K562 (cell line): Measurements from ENCODE around the gene PGA3. TPM values are rescaled to one million over a fixed set of nuclear protein-coding genes. Genes with fewer than 3 reads are reported as not detected.

Experiments used
- ATAC-seq: fragments of 200-7000 bp; cut with Tn5 transposase; 3 replicates; pipeline ENCODE4 v1.9.1; 2020; ENCODE audit warnings: moderate library complexity
- BruUV-seq: library from RNA; stranded (reverse); fragments of 400-500 nt; replicated peaks from 2 replicates; lab custom pipeline; 2021; lab: Mats Ljungman, UMichigan
- CTCF ChIA-PET: fragments of 300-600 bp; formaldehyde crosslinking; extraction: SDS; loops from one replicate; lab custom pipeline; 2021; ENCODE audit warnings: low intra/inter-chr PET ratio; lab: Yijun Ruan, JAX
- POLR2A ChIA-PET: fragments of 300-600, 350-650 bp; sonication (Branson Sonifier 250); formaldehyde crosslinking; extraction: SDS; loops from one replicate; lab custom pipeline; 2021; ENCODE audit warnings: antibody characterized with exemption, inconsistent platforms; lab: Yijun Ruan, JAX
- DNase-seq, 4 experiments: peaks; one replicate each; pipeline versions ENCODE4 v3.0.0 to v3.0.0-alpha.2; 2011 to 2018; ENCODE audit warnings: low spot score in 3 of 4, mixed read lengths in 3 of 4; ENCODE audit errors: extremely low read depth in 1 of 4
- FAIRE-seq: peaks from 2 replicates; lab custom pipeline; 2011; peaks lifted over from hg19 to GRCh38; lab: Jason Lieb, UNC
- H2AFZ ChIP-seq: 2 replicates; pipeline ENCODE4 v1.6.0; 2011; ENCODE audit warnings: low read depth, low read length, control low read depth, inconsistent platforms
- H3K27ac ChIP-seq: fragments of 200-600 bp; 3 replicates; pipeline ENCODE4 v1.8.0; 2011; ENCODE audit warnings: low read depth, mild to moderate bottlenecking, control low read depth, inconsistent platforms, low read length, moderate library complexity, mixed read lengths; ENCODE audit errors: extremely low read depth
- H3K27me3 ChIP-seq, 2 experiments: fragments of 300-600 bp in 1 of 2; 2 replicates in 1 of 2; 3 replicates in 1 of 2; pipeline versions ENCODE4 v1.6.0 to v1.8.0; 2011; ENCODE audit warnings: inconsistent platforms in 2 of 2, low read length in 2 of 2, mild to moderate bottlenecking in 1 of 2, mixed read lengths in 1 of 2, moderate library complexity in 1 of 2; ENCODE audit not compliant: control insufficient read depth in 2 of 2, insufficient read depth in 2 of 2
- H3K36me3 ChIP-seq: fragments of 300-600 bp; 3 replicates; pipeline ENCODE4 v1.8.0; 2011; ENCODE audit warnings: mild to moderate bottlenecking, low read length, inconsistent platforms; ENCODE audit not compliant: control insufficient read depth, insufficient read depth
- H3K4me1 ChIP-seq, 2 experiments: fragments of 200-600 bp in 1 of 2; replicated peaks in 1 of 2; 2 replicates in 1 of 2; 3 replicates in 1 of 2; pipeline versions ENCODE4 v1.5.1 to v1.8.0; 2011; ENCODE audit warnings: inconsistent platforms in 2 of 2, low read length in 2 of 2, mild to moderate bottlenecking in 1 of 2, mixed read lengths in 1 of 2, moderate library complexity in 1 of 2; ENCODE audit not compliant: control insufficient read depth in 2 of 2, insufficient read depth in 2 of 2
- H3K4me2 ChIP-seq: 2 replicates; pipeline ENCODE4 v1.6.1; 2011; ENCODE audit warnings: low read length, control low read depth, inconsistent platforms, mixed read lengths; ENCODE audit not compliant: insufficient read depth
- H3K4me3 ChIP-seq: fragments of 200-600 bp; sonication (generic), shearing (Covaris generic); 2 replicates; pipeline ENCODE4 v1.5.1; 2016; ENCODE audit warnings: control low read depth, inconsistent platforms
- H3K79me2 ChIP-seq: fragments of 200-600 bp; 3 replicates; pipeline ENCODE4 v1.8.0; 2011; ENCODE audit warnings: low read length, inconsistent platforms; ENCODE audit not compliant: control insufficient read depth, insufficient read depth
- H3K9ac ChIP-seq, 2 experiments: 2 replicates each; pipeline versions ENCODE4 v1.6.0 to v1.6.1; 2011; ENCODE audit warnings: low read depth in 2 of 2, low read length in 2 of 2, control low read depth in 1 of 2, inconsistent platforms in 1 of 2, mild to moderate bottlenecking in 1 of 2, mixed read lengths in 1 of 2; ENCODE audit not compliant: insufficient read depth in 1 of 2
- H3K9me1 ChIP-seq: one replicate; pipeline ENCODE4 v1.6.0; 2011; ENCODE audit warnings: inconsistent platforms, mild to moderate bottlenecking, low read length, moderate library complexity; ENCODE audit not compliant: control insufficient read depth, insufficient read depth
- H3K9me3 ChIP-seq: replicated peaks from 2 replicates; pipeline ENCODE4 v1.5.1; 2011; ENCODE audit warnings: low read depth, low read length, inconsistent platforms; ENCODE audit not compliant: control insufficient read depth, insufficient read depth
- H4K20me1 ChIP-seq: replicated peaks from 2 replicates; pipeline ENCODE4 v1.6.1; 2011; ENCODE audit warnings: low read length, inconsistent platforms, mixed read lengths; ENCODE audit not compliant: control insufficient read depth, insufficient read depth
- NCOA4 ChIP-seq: fragments of 450-650 bp; IDR thresholded peaks from 2 replicates; pipeline ENCODE4 v1.6.1; 2018; ENCODE audit warnings: mild to moderate bottlenecking; ENCODE audit not compliant: partially characterized antibody
- NFIC ChIP-seq: fragments of 450-650 bp; IDR thresholded peaks from 2 replicates; pipeline ENCODE4 v1.6.1; 2017; ENCODE audit warnings: mild to moderate bottlenecking, inconsistent platforms
- ZNF121 ChIP-seq: sonication (generic); formaldehyde crosslinking; conservative IDR thresholded peaks from 2 replicates; pipeline ENCODE4 v1.8.0; 2022; ENCODE audit warnings: missing genetic modification reagents
- ZNF253 ChIP-seq: fragments of 250-450 bp; sonication (Bioruptor Pico); conservative IDR thresholded peaks from 2 replicates; pipeline ENCODE4 v1.6.1; 2021; ENCODE audit warnings: mild to moderate bottlenecking
- WGBS: fragments of 100-300 bp; shearing (Covaris generic); methylation state at CpG from one replicate; pipeline ENCODE4 v1.1.6; 2016; ENCODE audit warnings: low coverage, mixed read lengths; ENCODE audit not compliant: insufficient coverage; ENCODE audit errors: missing lambda C conversion rate; 5-methylcytosine and 5-hydroxymethylcytosine counted together
- in situ Hi-C: fragments of 300-500 bp; cut with MboI; formaldehyde crosslinking; loops from 4 replicates; pipeline ENCODE4 v1.15.0; 2018; ENCODE audit warnings: inconsistent platforms, mixed read lengths
- intact Hi-C: fragments of 100-400 bp; cut with micrococcal nuclease; formaldehyde crosslinking; loops from 2 replicates; pipeline ENCODE4 v1.14.2; 2022
- polyA plus RNA-seq, 8 experiments: library from polyadenylated mRNA; depleted of rRNA in 4 of 8; stranded (reverse) in 5 of 8; unstranded in 3 of 8; fragments of >200 nt; fragmentation: Nextera tagmentation in 2 of 8; fragmentation: Illumina TruSeq in 1 of 8; extraction: Ambion mirVana in 2 of 8; extraction: Trizol in 1 of 8; gene quantifications; 2 replicates each; pipeline versions ENCODE4 v1.2.1 to v1.2.3, GENCODE V29; 2011 to 2014; ENCODE audit warnings: inconsistent platforms in 1 of 8, missing spikeins in 1 of 8
- total RNA-seq, 7 experiments: library from RNA; depleted of rRNA in 6 of 7; stranded (reverse); fragments of >200 nt in 6 of 7; fragmentation: Illumina TruSeq in 2 of 7; extraction: Trizol in 2 of 7; gene quantifications; 2 replicates each; pipeline versions ENCODE4 v1.2.1 to v1.2.3, GENCODE V29; 2011 to 2021; ENCODE audit warnings: low replicate concordance in 1 of 7

Gene PGA3
- total and polyA plus RNA-seq, 9 of the 15 experiments (the other 6 are each of a cell fraction or from before 2014, with no cell fraction given), result 0.15 to 0.18 (median 0.18) TPM; not detected in 6

DNA sequence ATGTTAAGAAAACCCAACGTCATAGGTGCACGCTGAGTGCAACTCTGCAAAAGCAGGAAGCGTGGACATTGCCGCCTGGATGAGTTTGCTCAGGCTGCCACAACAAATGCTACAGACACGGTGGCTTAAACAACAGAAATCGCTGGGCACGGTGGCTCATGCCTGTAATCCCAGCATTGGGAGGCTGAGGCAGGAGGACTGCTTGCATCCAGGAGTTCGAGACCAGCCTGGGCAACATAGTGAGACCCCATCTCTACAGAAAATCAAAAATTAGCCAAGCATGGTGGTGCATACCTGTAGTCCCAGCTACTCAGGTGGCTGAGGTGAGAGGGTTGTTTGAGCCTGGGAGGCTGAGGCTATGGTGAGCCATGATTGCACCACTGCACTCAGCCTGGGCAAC, 13.4 kb upstream of the PGA3 start:
- WGBS, result 15% methylated on average over 8 of the region's 8 CpGs
- no TSS peak for BruUV-seq

DNA sequence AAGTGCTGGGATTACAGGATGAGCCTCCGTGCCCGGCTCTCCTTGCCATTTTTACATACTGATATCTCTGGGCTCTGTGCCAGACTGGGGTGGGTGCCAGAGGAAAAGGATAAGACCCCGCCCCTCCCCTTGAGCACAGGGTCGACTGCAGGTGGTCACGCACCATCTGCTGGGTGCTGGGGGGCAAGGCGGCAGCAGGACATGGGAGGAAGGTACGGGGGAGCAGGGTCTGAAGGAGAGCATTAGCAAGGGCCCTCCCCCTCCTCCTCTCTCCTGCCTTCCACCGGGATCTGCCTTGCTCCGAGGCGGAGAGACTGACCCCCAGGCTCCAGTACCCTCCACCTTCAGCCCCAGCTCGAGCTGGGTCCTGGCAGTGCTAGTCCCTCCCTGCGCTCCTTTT, 9.7 kb upstream of the PGA3 start:
- H3K27ac ChIP-seq, result no peak overlapping the region
- H3K9me1 ChIP-seq, result no peaks in the 10 kb centered on the region
- H3K9ac ChIP-seq, result no peak overlapping the region
- CTCF ChIA-PET, result interaction anchor here (0.6 kb wide), 1 partner anchor 66 kb away, joined by 3 read pairs; no protein-coding TSS in a partner anchor
- H3K4me1 ChIP-seq, result peaks cover 0 to 4% of the 10 kb centered on the region in 2 experiments; a peak in 2 of 5 replicates
- H3K79me2 ChIP-seq, result no peaks in the 10 kb centered on the region
- BruUV-seq, result no TSS peak
- DNase-seq (no peak), ATAC-seq (no peak), FAIRE-seq (no peak)
- POLR2A ChIA-PET, result no interaction called here
- no peaks in the 10 kb centered on the region for H3K36me3 ChIP-seq
- intact Hi-C loops, result no loop called here
- H4K20me1 ChIP-seq, result no peaks in the 10 kb centered on the region
- 5% methylated on average over 12 of the region's 12 CpGs for WGBS
- in situ Hi-C loops, result no loop called here
- no peaks in the 10 kb centered on the region for H3K9me3 ChIP-seq
- no peak overlapping the region for H2AFZ ChIP-seq
- H3K27me3 ChIP-seq, result peaks cover 23 to 41% of the 10 kb centered on the region in 2 experiments
- TF ChIP-seq NFIC (peak; percentile 7; the same call in 1 of the 2 replicates), ZNF253 (CRISPR knock-in tag) (no peak)
- H3K4me3 ChIP-seq, result no peak overlapping the region
- H3K4me2 ChIP-seq, result no peak overlapping the region

More for the DNA sequence above, 13.4 kb upstream of the PGA3 start:
- Histone ChIP-seq H3K79me2 (no peaks in the 10 kb centered on the region), H3K9ac (no peak overlapping the region), H3K4me1 (peaks cover 0 to 4% of the 10 kb centered on the region in 2 experiments; a peak in 2 of 5 replicates), H3K27me3 (peaks cover 10 to 22% of the 10 kb centered on the region in 2 experiments; a peak in 4 of 5 replicates), H3K9me3 (no peaks in the 10 kb centered on the region), H3K4me3 (no peak overlapping the region), H3K9me1 (no peaks in the 10 kb centered on the region), H4K20me1 (no peaks in the 10 kb centered on the region), H3K4me2 (no peak overlapping the region), H2AFZ (no peak overlapping the region), H3K36me3 (no peaks in the 10 kb centered on the region), H3K27ac (no peak overlapping the region)
- no peak for DNase-seq
- TF ChIP-seq ZNF121 (CRISPR knock-in tag), result peak; percentile 69; the same call in 1 of the 2 replicates
- TF ChIP-seq NCOA4, result no peak
- POLR2A ChIA-PET, result interaction anchor here (0.6 kb wide), 1 partner anchor 11 kb away, joined by 3 read pairs; no protein-coding TSS in a partner anchor
- in situ Hi-C loops (no loop called here), intact Hi-C loops (loop anchor here (5.0 kb wide), 1 partner anchor 113 kb away; no protein-coding TSS in a partner anchor)
- no peak for FAIRE-seq
- CTCF ChIA-PET, result no interaction called here
- ATAC-seq, result no peak
